Natural killer cell (primary cell): ENCODE data around the gene CHERP. TPM values are rescaled to one million over a fixed set of nuclear protein-coding genes. Genes with fewer than 3 reads are reported as not detected.

Source experiments
- ATAC-seq, 3 donors: fragments of 150-1000 bp in 2 of 3; fragments of 200-7000 bp in 1 of 3; cut with Tn5 transposase; 1 replicate in 1 of 3; 2 replicates in 2 of 3; pipeline ENCODE4 v1.10.0; 2021; ENCODE audit warnings: mild to moderate bottlenecking in 2 of 3, moderate library complexity in 2 of 3
- DNase-seq, 2 donors: peaks; one replicate each; pipeline versions ENCODE4 v3.0.0 to v3.0.0-alpha.2; 2013 to 2021; ENCODE audit warnings: mixed read lengths in 1 of 2
- H3K27ac ChIP-seq: one replicate; pipeline ENCODE4 v1.5.1; 2013; ENCODE audit warnings: mild to moderate bottlenecking, low read length
- H3K27me3 ChIP-seq: one replicate; pipeline ENCODE4 v1.6.1; 2013; ENCODE audit warnings: low read length; ENCODE audit not compliant: control insufficient read depth, insufficient read depth
- H3K36me3 ChIP-seq: one replicate; pipeline ENCODE4 v1.6.1; 2013; ENCODE audit warnings: low read length; ENCODE audit not compliant: control insufficient read depth, insufficient read depth
- H3K4me1 ChIP-seq: one replicate; pipeline ENCODE4 v1.6.1; 2013; ENCODE audit warnings: low read length; ENCODE audit not compliant: control insufficient read depth, insufficient read depth
- H3K4me3 ChIP-seq: one replicate; pipeline ENCODE4 v1.5.1; 2013; ENCODE audit warnings: low read length
- H3K9me3 ChIP-seq: one replicate; pipeline ENCODE4 v1.6.1; 2013; ENCODE audit warnings: low read length; ENCODE audit not compliant: control insufficient read depth, insufficient read depth
- H3K27ac Mint-ChIP-seq, 2 donors: one replicate each; pipeline ENCODE4 v1.8.0; 2022; ENCODE audit warnings: mild to moderate bottlenecking in 2 of 2, mixed read lengths in 2 of 2, moderate library complexity in 1 of 2
- H3K27me3 Mint-ChIP-seq, 2 donors: one replicate each; pipeline ENCODE4 v1.8.0; 2022; ENCODE audit warnings: low read depth in 2 of 2, mixed read lengths in 2 of 2
- H3K36me3 Mint-ChIP-seq: one replicate; pipeline ENCODE4 v1.8.0; 2022; ENCODE audit warnings: mixed read lengths
- H3K4me1 Mint-ChIP-seq, 2 donors: one replicate each; pipeline ENCODE4 v1.8.0; 2022; ENCODE audit warnings: mixed read lengths in 2 of 2
- H3K4me3 Mint-ChIP-seq: one replicate; pipeline ENCODE4 v1.8.0; 2022; ENCODE audit warnings: mild to moderate bottlenecking, moderate library complexity, mixed read lengths
- H3K9me3 Mint-ChIP-seq, 2 donors: one replicate each; pipeline ENCODE4 v1.8.0; 2022; ENCODE audit warnings: mixed read lengths in 2 of 2
- CTCF ChIP-seq: fragments of 200-600 bp; IDR thresholded peaks from one replicate; pipeline ENCODE4 v1.8.0; 2022; ENCODE audit warnings: antibody characterized with exemption
- WGBS: methylation state at CpG from one replicate; pipeline ENCODE4 v1.1.7; 2013; ENCODE audit warnings: missing lambda C conversion rate; ENCODE audit not compliant: insufficient coverage; 5-methylcytosine and 5-hydroxymethylcytosine counted together
- intact Hi-C: fragments of 100-400 bp; cut with micrococcal nuclease; formaldehyde crosslinking; loops from one replicate; pipeline ENCODE4 v1.14.2; 2022
- total RNA-seq, 4 donors: library from RNA; stranded (reverse); fragments of 120-200 nt in 1 of 4; gene quantifications; one replicate each; pipeline versions ENCODE4 v1.2.3 to v1.2.4, GENCODE V29; 2013 to 2022

The CHERP gene
- total RNA-seq, 3 donors from 2014 or later (not counting 1 experiment from before 2014, with no cell fraction given) = 46.5 to 70.8 (median 68.2) TPM

- H3K27ac Mint-ChIP-seq = no peak overlapping the region
- no peak for DNase-seq
- H3K27ac ChIP-seq = no peak overlapping the region
- H3K4me1 Mint-ChIP-seq = peaks cover 7% of the 10 kb centered on the region in 2 donors
- H3K27me3 Mint-ChIP-seq = no peaks in the 10 kb centered on the region
- H3K4me1 ChIP-seq = peaks cover 13% of the 10 kb centered on the region
- intact Hi-C loops = no loop called here
- no peaks in the 10 kb centered on the region for H3K27me3 ChIP-seq
- H3K36me3 ChIP-seq = peaks cover 53% of the 10 kb centered on the region
- H3K36me3 Mint-ChIP-seq = no peaks in the 10 kb centered on the region
- TF ChIP-seq CTCF = no peak
- 92% methylated on average over 14 of the region's 14 CpGs for WGBS
- no peaks in the 10 kb centered on the region for H3K9me3 Mint-ChIP-seq
- H3K9me3 ChIP-seq = no peaks in the 10 kb centered on the region
- ATAC-seq = no peak
- H3K4me3 Mint-ChIP-seq = no peak overlapping the region
- H3K4me3 ChIP-seq = no peak overlapping the region
These were observed 24.2 kb downstream of the CHERP start for GRCh38 chr19:16518061-16518460.

GRCh38 chr19:16516923-16517610, 25.2 kb downstream of the CHERP start:
- H3K27ac ChIP-seq = no peak overlapping the region

GRCh38 chr19:16516381-16516780, 25.9 kb downstream of the CHERP start:
- no peak for TF ChIP-seq CTCF
- H3K9me3 ChIP-seq = no peaks in the 10 kb centered on the region
- Mint-ChIP-seq H3K4me3 (no peak overlapping the region), H3K36me3 (no peaks in the 10 kb centered on the region), H3K27ac (peak overlapping the region in 1 of 2 donors; percentile 63), H3K9me3 (no peaks in the 10 kb centered on the region), H3K4me1 (peaks cover 7% of the 10 kb centered on the region in 2 donors), H3K27me3 (no peaks in the 10 kb centered on the region)
- no peak for ATAC-seq
- DNase-seq = no peak
- peaks cover 13% of the 10 kb centered on the region for H3K4me1 ChIP-seq
- no peak overlapping the region for H3K4me3 ChIP-seq
- peaks cover 41% of the 10 kb centered on the region for H3K36me3 ChIP-seq
- H3K27ac ChIP-seq = no peak overlapping the region
- WGBS = 91% methylated on average over 14 of the region's 15 CpGs
- intact Hi-C loops = no loop called here
- H3K27me3 ChIP-seq = no peaks in the 10 kb centered on the region

More at GRCh38 chr19:16516923-16517610, 25.2 kb downstream of the CHERP start:
- intact Hi-C loops = no loop called here
- no peak for TF ChIP-seq CTCF
- peak; percentile 50 to 84 (median 65) for ATAC-seq
- no peaks in the 10 kb centered on the region for H3K9me3 ChIP-seq
- H3K4me1 ChIP-seq = peaks cover 13% of the 10 kb centered on the region
- no peak for DNase-seq
- no peaks in the 10 kb centered on the region for H3K27me3 ChIP-seq
- Mint-ChIP-seq H3K4me3 (no peak overlapping the region), H3K9me3 (no peaks in the 10 kb centered on the region), H3K27ac (peak overlapping the region; percentile 36 to 63), H3K36me3 (no peaks in the 10 kb centered on the region), H3K4me1 (peaks cover 7% of the 10 kb centered on the region in 2 donors), H3K27me3 (no peaks in the 10 kb centered on the region)
- WGBS = 64% methylated on average over 14 of the region's 14 CpGs
- peaks cover 46% of the 10 kb centered on the region for H3K36me3 ChIP-seq
- no peak overlapping the region for H3K4me3 ChIP-seq
